Mesenchymal stem cell (in vitro differentiated cells and primary cell): Measurements from ENCODE around the gene FMN2.
A peak's percentile ranks its signal among the peaks of the same experiment; 100 is the strongest.

Experiments used
- DNase-seq: peaks from one replicate; pipeline ENCODE4 v3.0.0-alpha.2; 2013
- H2AFZ ChIP-seq: one replicate; pipeline ENCODE4 v1.6.1; 2013; ENCODE audit warnings: low read depth, mild to moderate bottlenecking, control low read depth, inconsistent platforms, low read length, moderate library complexity
- H2AK5ac ChIP-seq: 2 replicates; pipeline ENCODE4 v1.6.1; 2013; ENCODE audit warnings: low read length, moderate library complexity, mild to moderate bottlenecking, inconsistent platforms; ENCODE audit not compliant: severe bottlenecking
- H2BK120ac ChIP-seq: one replicate; pipeline ENCODE4 v1.6.1; 2013; ENCODE audit warnings: low read depth, mild to moderate bottlenecking, inconsistent platforms, low read length, moderate library complexity
- H2BK12ac ChIP-seq, 2 experiments: one replicate each; pipeline ENCODE4 v1.6.1; 2013; ENCODE audit warnings: inconsistent platforms in 2 of 2, low read length in 2 of 2, mild to moderate bottlenecking in 2 of 2, moderate library complexity in 2 of 2, control low read depth in 1 of 2
- H2BK15ac ChIP-seq: one replicate; pipeline ENCODE4 v1.6.1; 2013; ENCODE audit warnings: mild to moderate bottlenecking, low read depth, inconsistent platforms; ENCODE audit not compliant: poor library complexity, severe bottlenecking
- H2BK5ac ChIP-seq: 2 replicates; pipeline ENCODE4 v1.6.1; 2013; ENCODE audit warnings: low read depth, mild to moderate bottlenecking, low read length, control low read depth, inconsistent platforms; ENCODE audit not compliant: poor library complexity, severe bottlenecking
- H3K14ac ChIP-seq, 2 experiments: one replicate each; pipeline ENCODE4 v1.6.1; 2013; ENCODE audit warnings: inconsistent platforms in 2 of 2, low read length in 2 of 2, control low read depth in 1 of 2, mild to moderate bottlenecking in 1 of 2, moderate library complexity in 1 of 2
- H3K18ac ChIP-seq, 2 experiments: one replicate each; pipeline ENCODE4 v1.6.1; 2013; ENCODE audit warnings: inconsistent platforms in 2 of 2, low read length in 2 of 2, control low read depth in 1 of 2, low read depth in 1 of 2, mild to moderate bottlenecking in 1 of 2
- H3K23ac ChIP-seq, 2 experiments: one replicate each; pipeline ENCODE4 v1.6.1; 2013; ENCODE audit warnings: inconsistent platforms in 2 of 2, low read length in 2 of 2, mild to moderate bottlenecking in 2 of 2, moderate library complexity in 2 of 2, control low read depth in 1 of 2
- H3K27ac ChIP-seq: 2 replicates; pipeline ENCODE4 v1.5.1; 2013; ENCODE audit warnings: mild to moderate bottlenecking, moderate library complexity, low read length, control low read depth, inconsistent platforms; ENCODE audit not compliant: poor library complexity, severe bottlenecking
- H3K27me3 ChIP-seq, 2 experiments: 2 replicates each; pipeline versions ENCODE4 v1.6.1 to v1.7.0; 2013; ENCODE audit warnings: low read length in 2 of 2, mild to moderate bottlenecking in 2 of 2, moderate library complexity in 2 of 2, control low read depth in 1 of 2, inconsistent platforms in 1 of 2; ENCODE audit not compliant: control insufficient read depth in 1 of 2, insufficient read depth in 1 of 2
- H3K36me3 ChIP-seq, 2 experiments: 2 replicates each; pipeline versions ENCODE4 v1.6.1 to v1.7.0; 2013; ENCODE audit warnings: low read length in 2 of 2, control low read depth in 1 of 2, inconsistent platforms in 1 of 2, low read depth in 1 of 2, mild to moderate bottlenecking in 1 of 2; ENCODE audit not compliant: insufficient read depth in 2 of 2, control insufficient read depth in 1 of 2
- H3K4ac ChIP-seq, 2 experiments: one replicate each; pipeline ENCODE4 v1.6.1; 2013; ENCODE audit warnings: inconsistent platforms in 2 of 2, low read length in 2 of 2, mild to moderate bottlenecking in 2 of 2, moderate library complexity in 2 of 2, control low read depth in 1 of 2, low read depth in 1 of 2
- H3K4me1 ChIP-seq: 2 replicates; pipeline ENCODE4 v1.6.1; 2013; ENCODE audit warnings: low read depth, low read length, control low read depth; ENCODE audit not compliant: control insufficient read depth, insufficient read depth
- H3K4me2 ChIP-seq: 2 replicates; pipeline ENCODE4 v1.6.1; 2013; ENCODE audit warnings: low read length, mild to moderate bottlenecking, inconsistent platforms; ENCODE audit not compliant: poor library complexity, severe bottlenecking
- H3K4me3 ChIP-seq, 2 experiments: 2 replicates each; pipeline versions ENCODE4 v1.5.1 to v1.7.0; 2013; ENCODE audit warnings: low read length in 2 of 2, mild to moderate bottlenecking in 2 of 2, control low read depth in 1 of 2, low read depth in 1 of 2; ENCODE audit not compliant: insufficient read depth in 1 of 2
- H3K79me1 ChIP-seq: replicated peaks from 2 replicates; pipeline ENCODE4 v1.6.1; 2013; ENCODE audit warnings: mild to moderate bottlenecking, control low read depth, low read length, inconsistent platforms; ENCODE audit not compliant: poor library complexity, severe bottlenecking
- H3K9ac ChIP-seq: 2 replicates; pipeline ENCODE4 v1.7.0; 2013; ENCODE audit warnings: mild to moderate bottlenecking, low read length, moderate library complexity
- H3K9me3 ChIP-seq: 2 replicates; pipeline ENCODE4 v1.7.0; 2013; ENCODE audit warnings: mild to moderate bottlenecking, low read length; ENCODE audit not compliant: control insufficient read depth
- H4K8ac ChIP-seq: one replicate; pipeline ENCODE4 v1.6.1; 2013; ENCODE audit warnings: inconsistent platforms, mild to moderate bottlenecking, low read length, moderate library complexity
- H4K91ac ChIP-seq: one replicate; pipeline ENCODE4 v1.6.1; 2013; ENCODE audit warnings: mild to moderate bottlenecking, low read length, inconsistent platforms
- WGBS: methylation state at CpG from one replicate; pipeline ENCODE4 v1.1.7; 2013; ENCODE audit warnings: mixed read lengths; 5-methylcytosine and 5-hydroxymethylcytosine counted together

FMN2 gene

DNA sequence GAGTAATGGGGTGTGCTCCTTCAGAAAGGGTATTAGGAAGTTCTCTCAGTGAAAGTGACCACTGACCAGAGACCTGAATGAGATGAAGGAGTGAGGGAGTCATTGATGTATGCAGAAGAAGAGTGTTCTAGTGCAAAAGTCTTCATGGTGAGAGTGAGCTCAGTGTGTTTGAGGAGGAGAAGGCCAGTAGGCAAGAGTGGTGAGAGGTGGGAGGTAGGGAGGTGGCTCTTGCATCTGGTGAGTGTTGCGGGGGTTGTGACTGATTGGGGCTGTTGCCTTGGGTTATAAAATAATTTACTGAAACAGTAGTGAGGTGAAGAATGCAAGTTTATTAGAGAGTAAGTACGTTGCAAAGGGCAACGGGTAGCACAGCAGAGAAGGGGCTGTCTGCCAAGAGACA is 26.2 kb downstream of the FMN2 start:
- H3K23ac ChIP-seq, result no peak overlapping the region
- no peak overlapping the region for H3K27ac ChIP-seq
- H3K4me2 ChIP-seq, result no peak overlapping the region
- H3K4ac ChIP-seq, result no peak overlapping the region
- no peak for DNase-seq
- H3K9me3 ChIP-seq, result no peaks in the 10 kb centered on the region
- no peak overlapping the region for H2AFZ ChIP-seq
- no peak overlapping the region for H2BK120ac ChIP-seq
- no peak overlapping the region for H2AK5ac ChIP-seq
- H3K14ac ChIP-seq, result no peak overlapping the region
- no peak overlapping the region for H3K18ac ChIP-seq
- no peaks in the 10 kb centered on the region for H3K27me3 ChIP-seq
- H2BK12ac ChIP-seq, result no peak overlapping the region
- WGBS, result 81% methylated on average over 3 of the region's 3 CpGs
- H3K9ac ChIP-seq, result no peak overlapping the region
- H4K8ac ChIP-seq, result no peak overlapping the region
- peaks cover 28% of the 10 kb centered on the region for H3K79me1 ChIP-seq
- no peak overlapping the region for H4K91ac ChIP-seq
- H2BK5ac ChIP-seq, result no peak overlapping the region
- no peaks in the 10 kb centered on the region for H3K4me1 ChIP-seq
- H3K4me3 ChIP-seq, result no peak overlapping the region
- no peaks in the 10 kb centered on the region for H3K36me3 ChIP-seq
- no peak overlapping the region for H2BK15ac ChIP-seq

DNA sequence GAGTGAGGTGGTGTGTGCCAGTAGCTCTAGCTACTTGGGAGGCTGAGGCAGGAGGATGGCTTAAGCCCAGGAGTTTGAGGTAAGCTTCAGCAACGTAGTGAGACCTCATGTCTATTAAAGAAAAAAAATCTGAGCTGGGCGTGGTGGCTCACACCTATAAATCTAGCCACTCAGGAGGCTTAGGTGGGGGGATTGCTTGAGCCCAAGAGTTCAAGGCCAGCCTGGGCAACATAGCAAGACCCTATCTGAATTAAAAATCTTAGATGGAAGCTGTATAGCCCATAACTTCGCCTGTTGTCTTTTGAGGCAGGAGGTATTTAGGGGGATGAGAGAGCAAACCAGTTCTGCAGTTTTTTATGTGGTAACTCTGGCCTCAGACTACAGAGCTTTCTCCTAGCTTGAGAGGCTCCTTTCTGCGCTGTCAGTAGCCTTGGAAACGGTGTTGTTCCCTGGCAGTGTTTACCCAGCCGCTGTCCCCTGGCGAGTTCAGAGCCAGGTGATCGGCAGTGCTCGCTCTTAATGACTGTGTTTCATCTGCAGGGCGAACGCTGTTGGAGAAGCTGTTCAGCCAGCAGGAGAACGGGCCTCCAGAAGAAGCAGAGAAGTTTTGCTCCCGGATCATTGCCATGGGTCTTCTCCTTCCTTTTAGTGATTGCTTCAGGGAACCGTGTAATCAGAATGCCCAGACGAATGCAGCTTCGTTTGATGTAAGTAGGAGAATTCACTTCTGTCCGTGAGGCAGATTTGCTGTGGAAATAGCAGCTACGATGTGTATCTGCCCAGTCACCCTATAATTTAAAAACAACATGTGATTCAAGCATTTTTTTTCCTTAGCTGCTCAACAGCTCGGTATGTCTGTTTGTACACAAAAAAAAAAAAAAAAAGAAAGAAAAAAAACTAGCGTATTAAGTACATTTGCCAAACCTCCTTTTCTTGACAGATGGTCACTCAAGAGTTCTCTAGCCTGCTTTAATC is 31.2 kb downstream of the FMN2 start:
- Histone ChIP-seq H4K8ac (no peak overlapping the region), H3K4me2 (no peak overlapping the region), H3K79me1 (peaks cover 32% of the 10 kb centered on the region), H3K9ac (peak overlapping the region; percentile 72), H2BK120ac (no peak overlapping the region), H3K4ac (no peak overlapping the region), H3K4me1 (peaks cover 2% of the 10 kb centered on the region), H3K9me3 (no peaks in the 10 kb centered on the region), H2AK5ac (no peak overlapping the region), H2AFZ (no peak overlapping the region), H2BK12ac (no peak overlapping the region), H4K91ac (no peak overlapping the region), H3K18ac (no peak overlapping the region), H3K36me3 (peaks cover 0 to 9% of the 10 kb centered on the region in 2 experiments), H3K4me3 (peak overlapping the region in 1 of 2 experiments; percentile 43), H3K14ac (no peak overlapping the region), H3K23ac (no peak overlapping the region), H2BK5ac (no peak overlapping the region), H2BK15ac (no peak overlapping the region), H3K27me3 (no peaks in the 10 kb centered on the region), H3K27ac (no peak overlapping the region)
- WGBS, result 85% methylated on average over 19 of the region's 20 CpGs
- DNase-seq, result no peak

DNA sequence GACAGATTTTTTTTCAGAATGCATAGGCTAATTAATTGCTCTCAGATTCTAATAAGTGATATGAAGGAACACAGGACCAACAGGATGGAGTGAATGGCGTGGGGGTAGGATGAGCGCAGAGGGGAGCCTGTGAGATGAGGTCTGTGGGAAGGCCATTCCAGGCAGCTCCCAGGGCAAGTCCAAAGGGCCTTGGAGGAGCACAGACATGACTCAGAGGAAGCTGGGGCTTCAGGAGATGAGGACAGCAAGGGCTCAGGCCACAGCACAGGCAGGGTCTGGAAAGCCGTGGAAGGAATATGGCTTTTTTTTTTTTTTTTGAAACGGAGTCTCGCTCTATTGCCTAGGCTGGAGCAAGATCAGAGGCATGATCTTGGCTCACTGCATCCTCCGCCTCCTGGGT is 35.1 kb downstream of the FMN2 start:
- Histone ChIP-seq H3K79me1 (peaks cover 36% of the 10 kb centered on the region), H3K4me2 (no peak overlapping the region), H2BK5ac (no peak overlapping the region), H4K8ac (no peak overlapping the region), H4K91ac (no peak overlapping the region), H3K14ac (no peak overlapping the region), H3K4me1 (peaks cover 2% of the 10 kb centered on the region), H3K27me3 (no peaks in the 10 kb centered on the region), H3K36me3 (peaks cover 0 to 9% of the 10 kb centered on the region in 2 experiments), H3K4ac (no peak overlapping the region), H3K9ac (no peak overlapping the region), H3K4me3 (no peak overlapping the region), H3K9me3 (no peaks in the 10 kb centered on the region), H2BK120ac (no peak overlapping the region), H2BK12ac (no peak overlapping the region), H2AFZ (no peak overlapping the region), H2BK15ac (no peak overlapping the region), H3K23ac (no peak overlapping the region), H3K18ac (no peak overlapping the region), H3K27ac (no peak overlapping the region), H2AK5ac (no peak overlapping the region)
- DNase-seq, result peak; percentile 34
- WGBS, result 81% methylated on average over 6 of the region's 6 CpGs

DNA sequence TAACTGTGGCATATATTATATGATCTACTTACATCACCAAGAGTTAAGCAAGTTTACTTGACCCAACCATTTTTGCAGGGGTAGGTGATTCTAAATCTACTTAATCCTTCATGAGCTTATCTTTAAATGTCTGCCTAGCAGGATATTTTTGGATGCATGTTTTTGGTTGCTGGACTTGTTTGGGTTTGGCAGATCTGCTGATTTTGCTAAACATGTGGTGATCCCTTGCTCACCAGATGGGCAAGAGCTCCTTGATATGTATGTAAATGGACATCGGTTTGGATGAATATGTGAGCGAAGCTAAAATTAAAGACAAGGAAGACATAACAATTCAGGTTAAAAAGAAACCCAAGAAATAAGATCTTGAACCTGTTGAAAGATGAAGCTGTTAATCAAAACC is 36.7 kb downstream of the FMN2 start:
- Histone ChIP-seq H2AK5ac (no peak overlapping the region), H4K91ac (no peak overlapping the region), H3K4ac (no peak overlapping the region), H4K8ac (no peak overlapping the region), H3K23ac (no peak overlapping the region), H3K36me3 (peaks cover 0 to 12% of the 10 kb centered on the region in 2 experiments), H2BK120ac (no peak overlapping the region), H3K18ac (no peak overlapping the region), H2BK12ac (no peak overlapping the region), H3K4me3 (no peak overlapping the region), H3K14ac (no peak overlapping the region), H3K79me1 (peaks cover 39% of the 10 kb centered on the region), H3K4me1 (peaks cover 2% of the 10 kb centered on the region), H2BK15ac (no peak overlapping the region), H3K4me2 (no peak overlapping the region), H2AFZ (no peak overlapping the region), H3K9me3 (no peaks in the 10 kb centered on the region), H3K9ac (no peak overlapping the region), H2BK5ac (no peak overlapping the region), H3K27me3 (no peaks in the 10 kb centered on the region), H3K27ac (no peak overlapping the region)
- WGBS, result no CpG with 5 or more reads among the region's 2 CpGs
- no peak for DNase-seq
